ENCODE results near the gene C9orf50. TPM values are rescaled to one million over a fixed set of nuclear protein-coding genes. Genes with fewer than 3 reads are reported as not detected.

Gene C9orf50
- total RNA-seq, 3 donors from 2014 or later (not counting 1 experiment from before 2014, with no cell fraction given): not detected

GRCh38 chr9:129602598-129603415 lies 18.1 kb downstream of the C9orf50 start:
- Histone ChIP-seq H3K4me1 (ENCODE audit: control insufficient read depth, insufficient read depth, low read length) (peaks cover 40% of the 10 kb centered on the region), H3K27ac (ENCODE audit: low read length) (no peak overlapping the region), H3K36me3 (ENCODE audit: control insufficient read depth, insufficient read depth, low read length) (no peaks in the 10 kb centered on the region), H3K4me3 (ENCODE audit: low read length) (no peak overlapping the region), H3K27me3 (ENCODE audit: control insufficient read depth, insufficient read depth, low read length) (peaks cover 7% of the 10 kb centered on the region), H3K9me3 (ENCODE audit: control insufficient read depth, insufficient read depth, low read length) (no peaks in the 10 kb centered on the region)
- peaks cover 15 to 37% of the 10 kb centered on the region in 2 donors for H3K4me1 Mint-ChIP-seq
- H3K27ac Mint-ChIP-seq: peak overlapping the region in 1 of 2 donors; percentile 14
- intact Hi-C loops (cut with micrococcal nuclease): no loop called here
- H3K9me3 Mint-ChIP-seq: no peaks in the 10 kb centered on the region
- peaks cover 8 to 15% of the 10 kb centered on the region in 2 donors for H3K27me3 Mint-ChIP-seq (ENCODE audit: low read depth in 2 of 2)
- 53% methylated on average over 10 of the region's 10 CpGs for WGBS (ENCODE audit: insufficient coverage)
- H3K36me3 Mint-ChIP-seq: no peaks in the 10 kb centered on the region
- no peak overlapping the region for H3K4me3 Mint-ChIP-seq
- DNase-seq (peak in 1 of 2 donors; percentile 45), ATAC-seq (peak; percentile 46 to 60 (median 52))
- TF ChIP-seq, protein P1, sequence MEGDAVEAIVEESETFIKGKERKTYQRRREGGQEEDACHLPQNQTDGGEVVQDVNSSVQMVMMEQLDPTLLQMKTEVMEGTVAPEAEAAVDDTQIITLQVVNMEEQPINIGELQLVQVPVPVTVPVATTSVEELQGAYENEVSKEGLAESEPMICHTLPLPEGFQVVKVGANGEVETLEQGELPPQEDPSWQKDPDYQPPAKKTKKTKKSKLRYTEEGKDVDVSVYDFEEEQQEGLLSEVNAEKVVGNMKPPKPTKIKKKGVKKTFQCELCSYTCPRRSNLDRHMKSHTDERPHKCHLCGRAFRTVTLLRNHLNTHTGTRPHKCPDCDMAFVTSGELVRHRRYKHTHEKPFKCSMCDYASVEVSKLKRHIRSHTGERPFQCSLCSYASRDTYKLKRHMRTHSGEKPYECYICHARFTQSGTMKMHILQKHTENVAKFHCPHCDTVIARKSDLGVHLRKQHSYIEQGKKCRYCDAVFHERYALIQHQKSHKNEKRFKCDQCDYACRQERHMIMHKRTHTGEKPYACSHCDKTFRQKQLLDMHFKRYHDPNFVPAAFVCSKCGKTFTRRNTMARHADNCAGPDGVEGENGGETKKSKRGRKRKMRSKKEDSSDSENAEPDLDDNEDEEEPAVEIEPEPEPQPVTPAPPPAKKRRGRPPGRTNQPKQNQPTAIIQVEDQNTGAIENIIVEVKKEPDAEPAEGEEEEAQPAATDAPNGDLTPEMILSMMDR (IDR thresholded peaks at IDR 0.05): no peak

DNA sequence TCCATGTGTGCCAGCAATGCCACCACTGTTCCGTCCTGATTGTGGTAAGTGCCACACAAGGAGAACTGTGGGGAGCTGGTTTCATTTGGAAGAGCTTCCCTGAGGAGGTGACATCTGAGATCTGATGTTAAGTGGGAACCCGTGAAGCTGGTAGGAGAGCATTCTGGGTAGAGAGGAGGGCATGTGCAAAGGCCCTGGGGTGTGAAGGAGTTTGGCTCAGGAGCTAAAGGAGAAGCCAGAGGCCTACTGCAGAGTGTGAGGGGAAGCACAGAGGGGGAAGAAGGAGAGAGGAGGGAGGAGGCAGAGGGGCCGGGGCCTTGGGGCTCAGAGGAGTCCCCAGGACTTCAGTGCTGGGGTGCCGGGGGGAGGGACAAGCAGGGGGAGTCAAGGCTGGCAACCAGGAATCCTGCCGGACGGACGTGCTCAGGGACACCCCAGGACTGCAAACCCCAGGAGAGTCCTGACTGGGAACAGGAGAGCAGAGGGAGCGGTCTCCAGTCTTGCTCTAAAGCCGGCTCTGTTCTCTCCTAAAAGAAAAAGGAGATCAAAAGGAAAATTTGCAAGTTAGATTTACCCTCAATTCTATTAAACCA lies 19.7 kb downstream of the C9orf50 start:
- ATAC-seq: no peak
- H3K27ac ChIP-seq (ENCODE audit: low read length): no peak overlapping the region
- Mint-ChIP-seq H3K27ac (no peak overlapping the region), H3K27me3 (ENCODE audit: low read depth in 2 of 2) (peaks cover 8 to 17% of the 10 kb centered on the region in 2 donors), H3K4me1 (peaks cover 5 to 30% of the 10 kb centered on the region in 2 donors), H3K9me3 (no peaks in the 10 kb centered on the region), H3K36me3 (no peaks in the 10 kb centered on the region), H3K4me3 (no peak overlapping the region)
- peaks cover 44% of the 10 kb centered on the region for H3K4me1 ChIP-seq (ENCODE audit: control insufficient read depth, insufficient read depth, low read length)
- H3K4me3 ChIP-seq (ENCODE audit: low read length): no peak overlapping the region
- no peaks in the 10 kb centered on the region for H3K36me3 ChIP-seq (ENCODE audit: control insufficient read depth, insufficient read depth, low read length)
- no peaks in the 10 kb centered on the region for H3K9me3 ChIP-seq (ENCODE audit: control insufficient read depth, insufficient read depth, low read length)
- intact Hi-C loops (cut with micrococcal nuclease): no loop called here
- WGBS (ENCODE audit: insufficient coverage): 97% methylated on average over 8 of the region's 9 CpGs
- TF ChIP-seq, protein P1 (IDR thresholded peaks at IDR 0.05): no peak
- H3K27me3 ChIP-seq (ENCODE audit: control insufficient read depth, insufficient read depth, low read length): peaks cover 10% of the 10 kb centered on the region
- DNase-seq: no peak

DNA sequence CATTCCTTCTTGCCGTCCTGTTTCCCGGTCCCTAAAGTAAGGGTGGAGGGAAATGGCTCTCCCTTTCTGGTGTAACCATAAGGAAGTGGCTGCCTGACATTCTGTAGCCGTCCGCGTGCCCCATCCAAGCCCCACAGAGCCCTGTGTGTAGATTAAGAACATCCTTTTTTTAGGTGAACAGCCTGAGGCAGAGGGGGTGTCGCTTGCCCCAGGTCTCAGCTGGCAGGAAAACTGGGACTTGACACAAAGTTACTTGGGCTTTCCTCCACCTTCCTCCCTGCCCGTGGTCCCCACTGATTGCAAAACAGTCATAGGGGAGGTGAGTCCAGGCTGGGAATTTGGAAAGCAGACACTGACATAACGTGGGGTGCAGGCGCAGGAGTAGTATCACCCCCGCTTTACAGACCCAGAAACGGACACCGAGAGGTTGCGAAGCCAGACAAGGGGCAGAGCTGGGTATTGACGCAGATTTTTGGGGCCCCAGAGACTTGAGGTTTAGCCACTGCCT lies 22.8 kb downstream of the C9orf50 start:
- peak overlapping the region; percentile 37 for H3K4me3 Mint-ChIP-seq
- peak overlapping the region in 1 of 2 donors; percentile 40 for H3K27ac Mint-ChIP-seq
- Histone ChIP-seq H3K4me1 (ENCODE audit: control insufficient read depth, insufficient read depth, low read length) (peaks cover 40% of the 10 kb centered on the region), H3K9me3 (ENCODE audit: control insufficient read depth, insufficient read depth, low read length) (no peaks in the 10 kb centered on the region), H3K27me3 (ENCODE audit: control insufficient read depth, insufficient read depth, low read length) (peaks cover 10% of the 10 kb centered on the region), H3K4me3 (ENCODE audit: low read length) (peak overlapping the region; percentile 38), H3K36me3 (ENCODE audit: control insufficient read depth, insufficient read depth, low read length) (no peaks in the 10 kb centered on the region), H3K27ac (ENCODE audit: low read length) (peak overlapping the region; percentile 79)
- TF ChIP-seq, protein P1 (IDR thresholded peaks at IDR 0.05): no peak
- no peaks in the 10 kb centered on the region for H3K36me3 Mint-ChIP-seq
- intact Hi-C loops (cut with micrococcal nuclease): no loop called here
- ATAC-seq (no peak), DNase-seq (no peak)
- WGBS (ENCODE audit: insufficient coverage): 51% methylated on average over 14 of the region's 14 CpGs
- H3K27me3 Mint-ChIP-seq (ENCODE audit: low read depth in 2 of 2): peaks cover 24 to 33% of the 10 kb centered on the region in 2 donors
- no peaks in the 10 kb centered on the region for H3K9me3 Mint-ChIP-seq
- peaks cover 5 to 29% of the 10 kb centered on the region in 2 donors for H3K4me1 Mint-ChIP-seq
